Measurements from ENCODE around the gene BRAP.

GRCh38 chr12:111653596-111653995, 32.2 kb downstream of the BRAP start:
- no peak for TF ChIP-seq CTCF (IDR thresholded peaks at IDR 0.05; ENCODE audit: poor library complexity, severe bottlenecking)
- TF ChIP-seq EZH2 (IDR thresholded peaks at IDR 0.05; ENCODE audit: borderline replicate concordance, insufficient read depth, low read length, poor library complexity, severe bottlenecking), result no peak
- TF ChIP-seq EP300 (conservative IDR thresholded peaks at IDR 0.05; ENCODE audit: poor library complexity, severe bottlenecking), result no peak
- no peak for TF ChIP-seq TAF1 (IDR thresholded peaks at IDR 0.05; ENCODE audit: low read depth)
- no peak for TF ChIP-seq RAD21 (conservative IDR thresholded peaks at IDR 0.05)
- TF ChIP-seq REST (IDR thresholded peaks at IDR 0.05; ENCODE audit: borderline replicate concordance), result no peak

All from neural cell (in vitro differentiated cells).